ENCODE data around the gene CCNJL. TPM values are rescaled to one million over a fixed set of nuclear protein-coding genes. Genes with fewer than 3 reads are reported as not detected.

The CCNJL gene
- total RNA-seq, 1 experiment from 2014 or later, result 7.6 TPM

- no TSS peak for BruUV-seq (replicated peaks)
- Histone ChIP-seq H3K27me3 (replicated peaks; ENCODE audit: insufficient read depth, low read depth, low read length, poor library complexity) (no peaks in the 10 kb centered on the region), H3K4me1 (ENCODE audit: insufficient read depth, low read length, poor library complexity, severe bottlenecking) (peaks cover 49% of the 10 kb centered on the region), H3K27ac (ENCODE audit: low read depth, low read length, poor library complexity, severe bottlenecking) (peak overlapping the region; percentile 92), H3K9me3 (ENCODE audit: low read depth, low read length, poor library complexity, severe bottlenecking) (no peaks in the 10 kb centered on the region), H3K4me3 (ENCODE audit: low read depth, low read length, poor library complexity, severe bottlenecking) (no peak overlapping the region), H3K36me3 (ENCODE audit: insufficient read depth, low read length, poor library complexity, severe bottlenecking) (no peaks in the 10 kb centered on the region)
- ChIA-PET POLR2A (ENCODE audit: low non-redundant PET) (no interaction called here), CTCF (interaction anchor here (0.6 kb wide), 1 partner anchor 40 kb away, joined by 3 read pairs; no protein-coding TSS in a partner anchor)
- no peak for TF ChIP-seq EZH2 (IDR thresholded peaks at IDR 0.05; ENCODE audit: borderline replicate concordance, low read depth, low read length, poor library complexity, severe bottlenecking)
- no peak for TF ChIP-seq CTCF (conservative IDR thresholded peaks at IDR 0.05; ENCODE audit: low read depth, low read length)
- intact Hi-C loops (cut with micrococcal nuclease; ENCODE audit: unreplicated experiment), result no loop called here
- DNase-seq (ENCODE audit: low spot score), result no peak
Observed at GRCh38 chr5:160272889-160273288, 39.5 kb downstream of the CCNJL start.

GRCh38 chr5:160272264-160272663, 40.1 kb downstream of the CCNJL start:
- TF ChIP-seq CTCF (conservative IDR thresholded peaks at IDR 0.05; ENCODE audit: low read depth, low read length) (no peak), EZH2 (IDR thresholded peaks at IDR 0.05; ENCODE audit: borderline replicate concordance, low read depth, low read length, poor library complexity, severe bottlenecking) (no peak)
- Histone ChIP-seq H3K9me3 (ENCODE audit: low read depth, low read length, poor library complexity, severe bottlenecking) (no peaks in the 10 kb centered on the region), H3K27ac (ENCODE audit: low read depth, low read length, poor library complexity, severe bottlenecking) (peak overlapping the region; percentile 92), H3K36me3 (ENCODE audit: insufficient read depth, low read length, poor library complexity, severe bottlenecking) (no peaks in the 10 kb centered on the region), H3K4me3 (ENCODE audit: low read depth, low read length, poor library complexity, severe bottlenecking) (no peak overlapping the region), H3K4me1 (ENCODE audit: insufficient read depth, low read length, poor library complexity, severe bottlenecking) (peaks cover 51% of the 10 kb centered on the region), H3K27me3 (replicated peaks; ENCODE audit: insufficient read depth, low read depth, low read length, poor library complexity) (no peaks in the 10 kb centered on the region)
- ChIA-PET POLR2A (ENCODE audit: low non-redundant PET) (interaction anchor here (0.9 kb wide), 1 partner anchor 10 kb away, joined by 3 read pairs; no protein-coding TSS in a partner anchor), CTCF (interaction anchor here (0.6 kb wide), 1 partner anchor 74 kb away, joined by 3 read pairs; no protein-coding TSS in a partner anchor)
- BruUV-seq (replicated peaks), result no TSS peak
- no peak for DNase-seq (ENCODE audit: low spot score)
- intact Hi-C loops (cut with micrococcal nuclease; ENCODE audit: unreplicated experiment), result no loop called here

- Histone ChIP-seq H3K9me3 (ENCODE audit: low read depth, low read length, poor library complexity, severe bottlenecking) (no peaks in the 10 kb centered on the region), H3K36me3 (ENCODE audit: insufficient read depth, low read length, poor library complexity, severe bottlenecking) (no peaks in the 10 kb centered on the region), H3K4me3 (ENCODE audit: low read depth, low read length, poor library complexity, severe bottlenecking) (peak overlapping the region; percentile 8), H3K27me3 (replicated peaks; ENCODE audit: insufficient read depth, low read depth, low read length, poor library complexity) (no peaks in the 10 kb centered on the region), H3K27ac (ENCODE audit: low read depth, low read length, poor library complexity, severe bottlenecking) (peak overlapping the region; percentile 92), H3K4me1 (ENCODE audit: insufficient read depth, low read length, poor library complexity, severe bottlenecking) (peaks cover 51% of the 10 kb centered on the region)
- intact Hi-C loops (cut with micrococcal nuclease; ENCODE audit: unreplicated experiment), result no loop called here
- BruUV-seq (replicated peaks), result no TSS peak
- CTCF ChIA-PET, result interaction anchor here (0.6 kb wide), 1 partner anchor 74 kb away, joined by 3 read pairs; no protein-coding TSS in a partner anchor
- TF ChIP-seq CTCF (conservative IDR thresholded peaks at IDR 0.05; ENCODE audit: low read depth, low read length), result no peak
- TF ChIP-seq EZH2 (IDR thresholded peaks at IDR 0.05; ENCODE audit: borderline replicate concordance, low read depth, low read length, poor library complexity, severe bottlenecking), result no peak
- peak; percentile 90 for DNase-seq (ENCODE audit: low spot score)
- POLR2A ChIA-PET (ENCODE audit: low non-redundant PET), result interaction anchor here (0.9 kb wide), 1 partner anchor 9 kb away, joined by 3 read pairs; no protein-coding TSS in a partner anchor
Observed at GRCh38 chr5:160271836-160272235, 40.5 kb downstream of the CCNJL start.
